Activated CD4-positive, alpha-beta memory T cell treated with anti-CD3 and anti-CD28 coated beads, Interleukin-2, amount 10 ng/mL, durations not matched to agents 7 days and 5 days (primary cell): ENCODE measurements around the gene NR3C1. TPM values are rescaled to one million over a fixed set of nuclear protein-coding genes. Genes with fewer than 3 reads are reported as not detected.

ENCODE experiments used
- CTCF ChIA-PET: fragments of 350-600 bp; sonication (Branson Sonifier 250); formaldehyde crosslinking; loops from one replicate; lab custom pipeline; 2021; ENCODE audit warnings: antibody characterized with exemption, inconsistent platforms; lab: Charles Lee
- POLR2A ChIA-PET: fragments of 350-600 bp; sonication (Branson Sonifier 250); formaldehyde crosslinking; loops from one replicate; lab custom pipeline; 2021; ENCODE audit warnings: antibody characterized with exemption; lab: Charles Lee
- DNase-seq: peaks from one replicate; pipeline ENCODE4 v3.0.0-alpha.2; 2020
- H3K27ac Mint-ChIP-seq: one replicate; pipeline ENCODE4 v1.8.0; 2021; ENCODE audit warnings: mild to moderate bottlenecking, mixed read lengths
- H3K27me3 Mint-ChIP-seq: one replicate; pipeline ENCODE4 v1.8.0; 2021; ENCODE audit warnings: mixed read lengths
- H3K36me3 Mint-ChIP-seq: one replicate; pipeline ENCODE4 v1.8.0; 2021; ENCODE audit warnings: low read depth, mixed read lengths
- H3K4me1 Mint-ChIP-seq: one replicate; pipeline ENCODE4 v1.8.0; 2021; ENCODE audit warnings: mixed read lengths
- H3K4me3 Mint-ChIP-seq: one replicate; pipeline ENCODE4 v1.8.0; 2021; ENCODE audit warnings: mild to moderate bottlenecking, mixed read lengths
- H3K9me3 Mint-ChIP-seq: one replicate; pipeline ENCODE4 v1.8.0; 2021; ENCODE audit warnings: mixed read lengths
- total RNA-seq, 2 experiments: library from RNA; stranded (reverse); gene quantifications; one replicate each; pipeline ENCODE4 v1.2.3, GENCODE V29; 2021

NR3C1 gene
- total RNA-seq, 2 experiments from 2014 or later = 79.3 to 81.6 TPM

DNA sequence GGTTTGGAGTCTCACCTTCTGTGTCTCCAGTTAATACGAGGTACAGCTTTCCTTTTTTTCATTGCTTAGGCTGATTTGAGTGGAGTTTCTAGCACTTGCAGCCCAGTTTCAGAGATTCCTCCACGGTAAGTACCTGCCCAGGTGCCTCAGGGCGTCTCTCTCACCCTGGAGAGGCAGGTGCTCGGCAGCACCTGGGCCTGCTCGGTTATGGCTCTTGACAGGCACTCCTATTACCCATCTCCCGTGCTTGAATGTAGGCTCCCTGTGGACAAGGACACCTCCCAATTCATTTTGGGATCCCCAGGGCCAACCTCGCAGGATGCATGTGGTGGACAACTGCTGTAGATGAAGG lies 144.3 kb downstream of the NR3C1 start:
- Mint-ChIP-seq H3K4me1 (peaks cover 4% of the 10 kb centered on the region), H3K36me3 (peaks cover 3% of the 10 kb centered on the region), H3K27me3 (no peaks in the 10 kb centered on the region), H3K9me3 (peaks cover 5% of the 10 kb centered on the region), H3K4me3 (no peak overlapping the region), H3K27ac (no peak overlapping the region)
- ChIA-PET CTCF (no interaction called here), POLR2A (no interaction called here)
- DNase-seq = no peak

DNA sequence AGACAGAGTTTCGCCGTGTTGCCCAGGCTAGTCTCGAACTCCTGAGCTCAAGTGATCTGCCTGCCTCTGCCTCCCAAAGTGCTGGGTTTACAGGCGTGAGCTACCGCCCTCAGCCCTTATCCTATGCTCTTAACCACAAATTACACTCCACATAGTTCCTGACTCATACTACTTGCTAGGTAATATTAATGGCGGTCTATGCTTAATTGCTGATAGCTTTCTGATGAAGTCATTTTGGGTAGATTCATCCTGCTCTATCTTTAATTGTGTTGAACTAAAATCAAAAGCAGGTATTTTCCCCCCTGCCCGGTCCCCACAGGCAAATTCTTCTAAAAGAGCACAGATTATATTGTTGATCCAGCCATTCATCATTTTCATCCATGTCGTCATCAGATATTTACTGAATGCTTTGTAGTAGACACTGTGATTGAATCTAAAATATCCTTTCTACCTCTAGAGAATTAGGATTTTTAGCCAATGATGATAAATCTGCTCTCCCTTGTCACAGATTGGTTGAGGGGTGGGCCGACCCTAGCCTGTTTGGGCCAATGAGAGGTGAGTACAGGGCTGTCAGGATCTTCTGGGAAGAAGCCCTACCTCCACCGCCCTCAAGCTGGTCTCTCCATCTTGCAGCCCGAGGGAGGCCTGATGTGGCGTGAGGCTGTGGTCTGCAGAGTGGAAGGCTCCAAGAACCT lies 144.8 kb downstream of the NR3C1 start:
- H3K9me3 Mint-ChIP-seq = peaks cover 5% of the 10 kb centered on the region
- POLR2A ChIA-PET = no interaction called here
- H3K36me3 Mint-ChIP-seq = peaks cover 3% of the 10 kb centered on the region
- H3K27me3 Mint-ChIP-seq = no peaks in the 10 kb centered on the region
- DNase-seq = no peak
- CTCF ChIA-PET = no interaction called here
- no peak overlapping the region for H3K27ac Mint-ChIP-seq
- peaks cover 4% of the 10 kb centered on the region for H3K4me1 Mint-ChIP-seq
- H3K4me3 Mint-ChIP-seq = no peak overlapping the region

DNA sequence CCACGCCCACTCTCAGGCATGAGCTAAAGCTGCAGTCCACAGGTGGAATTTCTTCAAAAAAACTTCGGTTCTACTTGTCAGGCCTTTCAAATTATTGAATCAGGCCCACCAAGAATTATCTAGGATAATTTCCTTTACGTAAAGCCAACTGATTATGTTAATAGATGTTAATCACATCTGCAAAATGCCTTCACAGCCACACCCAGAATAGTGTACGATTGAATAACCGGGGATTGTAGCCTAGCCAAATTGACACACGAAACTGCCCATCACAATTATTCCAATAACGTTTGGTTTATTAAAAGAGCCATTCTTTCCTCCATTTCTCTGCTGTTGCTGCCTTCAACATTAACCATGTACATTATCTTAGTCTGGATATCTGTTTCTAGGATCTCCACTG lies 148.7 kb downstream of the NR3C1 start:
- Mint-ChIP-seq H3K9me3 (no peaks in the 10 kb centered on the region), H3K27ac (no peak overlapping the region), H3K27me3 (no peaks in the 10 kb centered on the region), H3K36me3 (no peaks in the 10 kb centered on the region), H3K4me1 (no peaks in the 10 kb centered on the region), H3K4me3 (no peak overlapping the region)
- no peak for DNase-seq
- POLR2A ChIA-PET = no interaction called here
- CTCF ChIA-PET = no interaction called here

DNA sequence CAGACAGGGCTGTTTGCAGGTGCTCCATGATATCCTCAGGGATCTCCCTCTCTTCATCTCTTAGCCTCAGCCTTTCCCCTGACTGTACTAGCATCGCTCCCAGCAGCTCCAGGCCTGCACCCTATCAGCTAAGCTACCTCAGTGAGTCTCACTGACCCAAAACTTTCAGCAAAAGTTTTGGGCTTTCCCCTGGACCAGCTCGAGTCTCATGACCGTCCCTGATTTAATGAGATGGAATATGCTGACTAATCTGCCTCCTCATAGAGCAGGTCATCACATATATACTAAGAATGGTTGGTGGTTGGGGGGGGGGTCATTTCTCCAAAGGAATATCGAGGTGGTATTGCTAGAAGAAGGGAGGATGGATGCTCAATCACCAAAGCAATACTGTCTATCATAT lies 151.5 kb downstream of the NR3C1 start:
- Mint-ChIP-seq H3K9me3 (peaks cover 6% of the 10 kb centered on the region), H3K27ac (no peak overlapping the region), H3K4me1 (no peaks in the 10 kb centered on the region), H3K4me3 (no peak overlapping the region), H3K27me3 (no peaks in the 10 kb centered on the region), H3K36me3 (no peaks in the 10 kb centered on the region)
- ChIA-PET POLR2A (no interaction called here), CTCF (no interaction called here)
- DNase-seq = no peak

DNA sequence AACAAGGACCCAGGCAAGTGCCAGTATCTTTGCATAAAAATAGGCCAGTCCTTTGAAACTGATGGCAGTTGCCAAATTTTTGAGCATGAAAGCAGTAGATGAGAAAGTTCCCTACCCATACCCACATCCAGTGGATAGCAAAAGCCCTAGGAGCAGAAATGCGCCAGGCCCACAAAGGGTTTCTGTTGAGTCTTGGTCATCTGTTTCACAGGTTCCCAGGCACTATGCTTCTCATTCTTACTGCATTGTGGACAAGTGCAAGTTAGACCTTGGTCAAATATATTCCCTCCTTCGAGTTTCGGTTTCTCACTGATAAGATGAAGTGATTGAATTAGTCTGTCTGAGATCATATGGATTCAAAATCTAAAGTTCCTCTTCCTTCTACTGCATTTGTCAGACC lies 152.3 kb downstream of the NR3C1 start:
- no peak for DNase-seq
- ChIA-PET POLR2A (no interaction called here), CTCF (no interaction called here)
- Mint-ChIP-seq H3K9me3 (peaks cover 6% of the 10 kb centered on the region), H3K4me3 (no peak overlapping the region), H3K27me3 (no peaks in the 10 kb centered on the region), H3K4me1 (no peaks in the 10 kb centered on the region), H3K27ac (no peak overlapping the region), H3K36me3 (no peaks in the 10 kb centered on the region)

DNA sequence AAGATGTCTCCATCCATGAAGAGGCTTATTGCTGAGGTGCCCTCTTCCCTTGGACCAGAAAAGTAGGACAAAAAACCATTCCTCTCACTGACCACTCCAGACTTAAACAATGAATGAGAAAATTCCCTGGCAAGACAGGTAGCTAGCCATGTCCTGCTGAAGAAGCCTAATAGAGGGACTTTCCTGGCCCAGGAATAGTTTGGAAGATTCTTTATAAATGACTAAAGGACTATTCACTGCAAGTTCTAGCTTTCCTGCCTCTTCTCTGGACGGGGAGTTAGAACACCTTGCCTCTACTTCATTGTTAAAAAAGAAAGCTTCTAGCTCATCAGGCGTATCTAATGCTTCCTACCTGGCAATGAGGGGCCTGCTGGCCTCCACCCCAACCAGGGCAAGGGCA lies 153.6 kb downstream of the NR3C1 start:
- DNase-seq = no peak
- Mint-ChIP-seq H3K9me3 (peaks cover 8% of the 10 kb centered on the region), H3K27me3 (no peaks in the 10 kb centered on the region), H3K36me3 (no peaks in the 10 kb centered on the region), H3K27ac (no peak overlapping the region), H3K4me3 (no peak overlapping the region), H3K4me1 (no peaks in the 10 kb centered on the region)
- ChIA-PET CTCF (no interaction called here), POLR2A (no interaction called here)

DNA sequence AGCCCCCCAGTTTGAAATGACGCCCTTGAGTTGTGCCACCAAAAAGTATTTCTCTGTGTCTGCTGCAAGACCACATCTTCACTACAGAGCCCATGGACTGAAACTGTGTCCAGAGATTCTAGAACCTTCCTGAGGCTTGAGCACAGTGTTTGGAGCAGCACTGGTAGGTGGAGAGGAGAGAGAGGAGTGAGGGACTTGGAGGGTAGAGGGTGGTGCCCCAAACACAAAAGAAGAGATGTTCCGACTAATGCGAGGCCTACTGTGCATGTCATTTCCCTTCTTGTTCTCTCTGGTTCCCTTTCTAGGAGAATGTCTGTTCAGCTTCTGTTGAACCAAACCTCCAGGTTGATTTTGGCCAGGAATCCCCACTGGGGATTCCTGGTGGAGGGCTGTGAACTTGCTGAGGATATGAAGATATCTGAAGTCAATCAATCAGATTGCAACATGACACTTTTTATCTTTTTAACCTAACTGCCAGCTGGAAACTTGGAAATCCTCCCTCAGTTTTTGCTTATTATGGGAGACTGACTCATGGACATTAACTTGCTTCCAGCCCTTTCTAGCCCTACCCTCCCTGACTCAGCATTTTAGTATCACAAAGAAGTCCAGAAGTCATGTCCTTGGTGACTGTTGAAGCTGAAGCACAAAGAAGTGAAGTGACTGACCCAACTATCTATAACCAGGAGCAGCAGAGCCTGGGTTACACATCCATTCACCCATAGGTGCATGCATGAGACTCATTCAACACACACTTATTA lies 154.5 kb downstream of the NR3C1 start:
- no peak for DNase-seq
- no peak overlapping the region for H3K27ac Mint-ChIP-seq
- H3K27me3 Mint-ChIP-seq = peaks cover 2% of the 10 kb centered on the region
- ChIA-PET POLR2A (no interaction called here), CTCF (no interaction called here)
- H3K9me3 Mint-ChIP-seq = peaks cover 16% of the 10 kb centered on the region
- no peaks in the 10 kb centered on the region for H3K4me1 Mint-ChIP-seq
- no peak overlapping the region for H3K4me3 Mint-ChIP-seq
- H3K36me3 Mint-ChIP-seq = no peaks in the 10 kb centered on the region

DNA sequence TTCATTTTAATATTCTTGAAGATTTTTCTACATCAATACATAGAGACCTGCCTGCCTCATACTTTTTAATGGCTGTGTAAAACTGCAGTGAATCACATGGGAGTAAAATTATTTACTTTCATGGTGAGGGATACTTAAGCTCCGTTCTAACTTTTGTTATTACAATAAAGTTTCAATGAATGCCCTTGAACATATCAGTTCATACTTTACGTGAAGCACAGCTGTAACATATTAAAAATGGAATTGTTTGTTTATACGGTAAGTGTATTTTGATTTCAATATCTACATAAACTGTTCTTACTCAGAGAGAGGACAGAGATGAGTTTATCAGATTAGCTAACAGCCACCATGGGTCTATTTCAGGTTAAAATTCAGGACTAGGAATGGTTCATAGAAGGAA lies 155.1 kb downstream of the NR3C1 start:
- DNase-seq = no peak
- no peak overlapping the region for H3K4me3 Mint-ChIP-seq
- peaks cover 2% of the 10 kb centered on the region for H3K27me3 Mint-ChIP-seq
- no peaks in the 10 kb centered on the region for H3K36me3 Mint-ChIP-seq
- no peaks in the 10 kb centered on the region for H3K4me1 Mint-ChIP-seq
- no peak overlapping the region for H3K27ac Mint-ChIP-seq
- CTCF ChIA-PET = no interaction called here
- peaks cover 16% of the 10 kb centered on the region for H3K9me3 Mint-ChIP-seq
- POLR2A ChIA-PET = no interaction called here

DNA sequence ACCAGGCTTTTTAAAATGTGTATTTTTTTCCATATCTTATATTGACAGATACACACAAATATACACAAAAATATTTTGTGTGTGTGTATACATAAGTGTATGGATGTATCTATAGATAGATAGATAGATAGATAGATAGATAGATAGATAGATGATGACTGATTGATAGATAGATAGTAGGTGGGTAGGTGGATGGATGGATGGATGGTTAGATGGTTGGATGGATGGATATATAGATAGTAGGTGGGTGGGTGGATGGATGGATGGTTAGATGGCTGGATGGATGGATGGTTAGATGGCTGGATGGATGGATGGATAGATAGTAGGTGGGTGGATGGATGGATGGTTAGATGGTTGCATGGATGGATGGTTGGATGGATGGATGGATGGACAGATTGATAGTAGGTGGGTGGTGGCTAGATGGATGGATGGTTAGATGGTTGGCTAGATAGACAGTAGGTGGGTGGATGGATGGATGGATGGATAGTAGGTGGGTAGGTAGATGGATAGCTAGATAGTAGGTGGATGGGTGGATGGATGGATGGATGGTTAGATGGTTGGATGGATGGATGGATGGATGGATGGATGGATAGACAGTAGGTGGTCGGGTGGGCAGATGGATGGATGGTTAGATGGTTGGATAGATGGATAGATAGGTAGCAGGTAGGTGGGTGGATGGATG lies 156.2 kb downstream of the NR3C1 start:
- DNase-seq = no peak
- H3K27me3 Mint-ChIP-seq = peaks cover 2% of the 10 kb centered on the region
- no peaks in the 10 kb centered on the region for H3K4me1 Mint-ChIP-seq
- H3K9me3 Mint-ChIP-seq = peaks cover 16% of the 10 kb centered on the region
- POLR2A ChIA-PET = no interaction called here
- no peak overlapping the region for H3K27ac Mint-ChIP-seq
- no peaks in the 10 kb centered on the region for H3K36me3 Mint-ChIP-seq
- CTCF ChIA-PET = no interaction called here
- H3K4me3 Mint-ChIP-seq = no peak overlapping the region

DNA sequence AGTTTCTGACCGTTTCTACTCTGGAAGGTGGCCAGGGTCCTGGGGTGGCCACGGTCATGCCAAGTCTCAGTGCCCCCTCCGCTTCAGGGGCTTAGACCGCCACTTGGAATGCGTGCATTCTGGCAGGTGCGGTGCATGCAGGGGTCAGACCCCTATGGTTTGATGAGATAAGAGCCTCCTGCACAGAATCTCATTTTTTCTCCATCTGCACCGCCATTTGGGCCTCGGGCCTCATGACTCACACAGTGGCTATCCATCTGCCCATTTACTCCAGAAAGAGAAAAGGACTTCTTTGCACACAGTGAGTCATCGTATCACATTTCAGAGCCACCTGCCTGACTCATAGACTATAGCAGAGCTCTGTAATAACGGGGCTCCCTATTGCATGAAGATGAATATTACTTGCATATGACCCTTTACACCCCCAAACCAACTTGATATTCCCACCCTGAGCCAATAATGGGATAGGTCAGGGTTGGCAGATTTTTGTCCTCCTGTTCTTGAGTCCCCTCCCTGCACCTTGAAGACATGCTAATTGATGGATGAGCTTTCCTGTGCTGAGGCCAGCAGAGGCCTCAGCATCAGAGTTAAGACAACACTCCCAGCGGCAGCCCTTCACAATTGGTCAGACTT lies 157.4 kb downstream of the NR3C1 start:
- ChIA-PET CTCF (no interaction called here), POLR2A (no interaction called here)
- Mint-ChIP-seq H3K27me3 (peaks cover 2% of the 10 kb centered on the region), H3K4me3 (no peak overlapping the region), H3K4me1 (no peaks in the 10 kb centered on the region), H3K27ac (no peak overlapping the region), H3K36me3 (no peaks in the 10 kb centered on the region), H3K9me3 (peaks cover 16% of the 10 kb centered on the region)
- DNase-seq = no peak

DNA sequence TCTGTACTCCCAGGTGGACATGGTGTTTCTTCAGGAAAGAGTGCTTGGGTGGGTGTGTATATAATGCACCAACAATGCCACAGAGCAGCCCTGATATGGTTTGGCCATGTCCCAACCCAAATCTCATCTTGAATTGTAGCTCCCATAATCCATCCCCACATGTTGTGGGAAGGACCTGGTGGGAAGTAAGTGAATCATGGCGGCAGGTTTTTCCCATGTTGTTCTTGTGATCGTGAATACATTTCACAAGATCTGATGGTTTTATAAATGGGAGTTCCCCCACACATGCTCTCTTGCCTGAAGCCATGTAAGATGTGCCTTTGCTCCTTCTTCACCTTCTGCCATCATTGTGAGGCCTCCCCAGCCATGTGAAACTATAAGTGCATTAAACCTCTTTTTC lies 158.5 kb downstream of the NR3C1 start:
- peaks cover 2% of the 10 kb centered on the region for H3K27me3 Mint-ChIP-seq
- no peak for DNase-seq
- H3K36me3 Mint-ChIP-seq = no peaks in the 10 kb centered on the region
- no peak overlapping the region for H3K4me3 Mint-ChIP-seq
- ChIA-PET POLR2A (no interaction called here), CTCF (no interaction called here)
- H3K27ac Mint-ChIP-seq = no peak overlapping the region
- H3K4me1 Mint-ChIP-seq = no peaks in the 10 kb centered on the region
- peaks cover 16% of the 10 kb centered on the region for H3K9me3 Mint-ChIP-seq

DNA sequence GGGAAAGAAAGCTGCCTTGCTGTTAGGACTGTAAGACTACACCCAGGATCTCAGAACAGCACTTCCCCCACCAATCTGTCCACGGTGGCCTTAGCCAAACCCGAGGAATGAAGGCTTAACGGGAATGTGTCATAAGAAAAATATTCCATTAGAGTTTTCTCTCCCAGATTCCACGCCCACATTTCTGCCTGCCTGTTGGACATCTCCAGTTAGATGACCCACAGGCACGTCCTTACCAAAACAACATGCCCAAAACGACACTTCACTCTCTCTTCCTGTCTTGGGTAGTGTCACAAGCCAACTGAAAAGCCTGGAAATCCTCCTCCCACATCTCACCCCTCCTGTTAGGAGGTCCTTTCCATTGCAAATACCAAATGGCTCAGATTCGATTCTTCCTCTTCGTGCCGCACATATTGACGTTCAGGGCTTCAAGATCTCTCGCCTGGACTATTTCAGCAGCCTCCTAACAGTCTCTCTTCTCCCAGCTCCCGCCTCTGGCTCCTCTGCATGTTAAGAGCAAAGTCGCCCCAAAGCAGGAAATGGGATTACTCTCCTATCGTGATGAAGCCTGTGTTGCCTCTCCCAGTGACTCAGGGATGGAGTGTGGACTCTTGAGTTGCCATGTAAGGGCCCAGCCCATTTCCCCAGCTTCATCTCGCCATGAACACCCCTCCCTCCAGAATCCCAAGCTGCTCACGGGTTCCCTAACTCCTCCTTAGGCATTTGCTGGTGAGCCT lies 159.3 kb downstream of the NR3C1 start:
- DNase-seq = no peak
- H3K27ac Mint-ChIP-seq = no peak overlapping the region
- CTCF ChIA-PET = no interaction called here
- POLR2A ChIA-PET = no interaction called here
- H3K4me1 Mint-ChIP-seq = no peaks in the 10 kb centered on the region
- H3K9me3 Mint-ChIP-seq = peaks cover 16% of the 10 kb centered on the region
- no peak overlapping the region for H3K4me3 Mint-ChIP-seq
- peaks cover 2% of the 10 kb centered on the region for H3K27me3 Mint-ChIP-seq
- H3K36me3 Mint-ChIP-seq = no peaks in the 10 kb centered on the region

DNA sequence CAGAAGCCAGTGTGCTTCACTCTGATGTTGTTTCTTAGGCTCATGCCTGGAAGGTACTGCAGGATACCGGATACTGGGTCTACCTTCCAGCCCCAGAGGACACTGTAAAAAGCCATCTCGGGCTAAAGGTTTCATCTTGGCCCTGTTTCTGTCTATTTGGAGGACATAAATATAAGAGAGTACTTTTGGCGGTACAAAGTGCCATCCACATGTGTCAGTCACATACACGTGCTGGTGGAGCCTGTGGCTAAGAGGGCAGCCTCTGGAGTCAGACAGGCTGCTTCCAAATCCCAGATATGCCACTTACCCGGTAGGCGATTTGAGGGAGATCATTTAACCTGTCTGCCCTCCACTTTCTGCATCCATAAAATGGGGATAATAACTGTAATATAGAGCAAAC lies 160.4 kb downstream of the NR3C1 start:
- CTCF ChIA-PET = no interaction called here
- POLR2A ChIA-PET = no interaction called here
- no peaks in the 10 kb centered on the region for H3K4me1 Mint-ChIP-seq
- H3K27me3 Mint-ChIP-seq = peaks cover 2% of the 10 kb centered on the region
- DNase-seq = no peak
- no peaks in the 10 kb centered on the region for H3K36me3 Mint-ChIP-seq
- peaks cover 16% of the 10 kb centered on the region for H3K9me3 Mint-ChIP-seq
- no peak overlapping the region for H3K4me3 Mint-ChIP-seq
- H3K27ac Mint-ChIP-seq = no peak overlapping the region
